B cell (primary cell): ENCODE results near the gene LSP1.

ENCODE experiments used
- CTCF ChIP-seq: fragments of 200-600 bp; IDR thresholded peaks from one replicate; pipeline ENCODE4 v1.8.0; 2022; ENCODE audit warnings: antibody characterized with exemption, mild to moderate bottlenecking
- EZH2 ChIP-seq: IDR thresholded peaks from 2 replicates; pipeline ENCODE4 v1.6.1; 2012; ENCODE audit warnings: borderline replicate concordance, low read depth, mild to moderate bottlenecking, moderate library complexity, low read length; ENCODE audit not compliant: insufficient read depth, poor library complexity, severe bottlenecking

DNA sequence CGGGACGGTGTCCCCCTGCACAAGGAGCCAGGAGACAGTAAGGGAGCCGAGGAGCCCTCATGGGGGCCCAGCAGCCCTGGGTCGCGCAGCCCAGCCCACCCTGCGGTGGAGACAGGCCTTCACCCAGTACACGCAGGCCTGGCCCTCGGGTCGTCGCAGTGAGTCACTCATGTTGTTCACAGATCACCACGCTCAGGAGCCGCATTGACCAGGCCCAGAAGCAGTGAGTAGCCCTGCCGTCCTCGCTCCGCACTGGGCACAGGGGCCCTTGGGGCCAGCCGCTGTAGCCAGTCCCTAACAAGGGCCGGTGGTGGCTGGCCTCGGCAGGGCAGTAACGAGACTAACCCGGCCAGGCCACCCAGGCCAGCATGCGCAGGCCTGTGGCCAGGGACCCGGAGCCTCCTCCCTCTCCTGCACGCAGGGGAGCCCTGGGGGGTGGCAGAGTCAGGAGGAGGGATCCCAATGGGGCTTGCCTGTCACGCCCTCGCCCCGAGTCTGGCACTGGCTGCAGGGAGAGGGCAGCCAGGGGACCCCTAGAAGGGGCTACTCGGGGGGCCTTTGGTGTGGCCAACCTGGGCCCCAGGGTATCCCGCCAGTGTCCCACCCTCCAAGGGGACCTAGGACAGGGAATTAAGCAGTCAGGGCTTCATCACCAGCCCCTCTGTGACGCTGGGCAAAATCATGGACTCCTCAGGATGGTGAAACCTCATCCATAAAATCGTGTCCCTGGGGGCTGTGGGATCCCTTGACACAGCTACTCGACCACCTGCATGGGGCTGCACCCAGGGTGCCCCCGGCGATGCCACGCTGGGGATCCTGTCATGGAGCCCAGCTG lies 84.1 kb downstream of the LSP1 start:
- TF ChIP-seq CTCF, result no peak
- no peak for TF ChIP-seq EZH2
